Right ventricle myocardium superior (tissue), 1 donor: ENCODE data around the gene SDSL. TPM values are rescaled to one million over a fixed set of nuclear protein-coding genes. Genes with fewer than 3 reads are reported as not detected.

Experiments
- total RNA-seq: library from RNA; stranded (reverse); fragmentation: NEBNext Ultra II Directional; extraction: Animal tissue kit (Norgen Biotek cat#: 25700); gene quantifications from one replicate; pipeline ENCODE4 v1.2.1, GENCODE V29; 2021
- donor health status: DM: no; HTN: yes; CAD: no; lungs with severe emphysema.

Gene SDSL
- total RNA-seq, 1 donor from 2014 or later = 6.3 TPM

Other genes starting within 250 kb of the SDSL start
- 33.6 TPM for gene DDX54, start 236.9 kb upstream of the SDSL start, total RNA-seq
- 16.3 TPM for gene RITA1, start 236.7 kb upstream of the SDSL start, total RNA-seq
- gene TPCN1, start 200.9 kb upstream of the SDSL start, total RNA-seq = 128 TPM
- 12.3 TPM for gene SLC8B1, start 87.3 kb upstream of the SDSL start, total RNA-seq
- gene PLBD2, start 63.8 kb upstream of the SDSL start, total RNA-seq = 40.2 TPM
- not detected for gene SDS, start 18.5 kb upstream of the SDSL start, total RNA-seq
- not detected for gene LHX5, start 49.5 kb downstream of the SDSL start, total RNA-seq